ENCODE measurements around the gene MAP2K5. TPM values are rescaled to one million over a fixed set of nuclear protein-coding genes. Genes with fewer than 3 reads are reported as not detected.

MAP2K5 gene
- total RNA-seq, 1 donor from 2014 or later: 29.0 TPM

GRCh38 chr15:67570875-67571647, 28.6 kb downstream of the MAP2K5 start:
- no peak for TF ChIP-seq CTCF (IDR thresholded peaks at IDR 0.05; ENCODE audit: partially characterized antibody, unreplicated experiment)
- H3K36me3 Mint-ChIP-seq (ENCODE audit: unreplicated experiment): no peaks in the 10 kb centered on the region
- no peak overlapping the region for H3K4me3 Mint-ChIP-seq (ENCODE audit: unreplicated experiment)
- peaks cover 20% of the 10 kb centered on the region for H3K4me1 Mint-ChIP-seq (ENCODE audit: low read depth, unreplicated experiment)
- H3K27ac Mint-ChIP-seq (ENCODE audit: unreplicated experiment): no peak overlapping the region
- no peaks in the 10 kb centered on the region for H3K27me3 Mint-ChIP-seq (ENCODE audit: unreplicated experiment)
- no peaks in the 10 kb centered on the region for H3K9me3 Mint-ChIP-seq (ENCODE audit: unreplicated experiment)
- DNase-seq: no peak

GRCh38 chr15:67571648-67572415, 29.3 kb downstream of the MAP2K5 start:
- no peak for DNase-seq
- TF ChIP-seq CTCF (IDR thresholded peaks at IDR 0.05; ENCODE audit: partially characterized antibody, unreplicated experiment): no peak
- Mint-ChIP-seq H3K27ac (ENCODE audit: unreplicated experiment) (no peak overlapping the region), H3K4me3 (ENCODE audit: unreplicated experiment) (no peak overlapping the region), H3K27me3 (ENCODE audit: unreplicated experiment) (no peaks in the 10 kb centered on the region), H3K36me3 (ENCODE audit: unreplicated experiment) (no peaks in the 10 kb centered on the region), H3K9me3 (ENCODE audit: unreplicated experiment) (no peaks in the 10 kb centered on the region), H3K4me1 (ENCODE audit: low read depth, unreplicated experiment) (peaks cover 25% of the 10 kb centered on the region)

GRCh38 chr15:67573194-67573593, 30.7 kb downstream of the MAP2K5 start:
- Mint-ChIP-seq H3K9me3 (ENCODE audit: unreplicated experiment) (no peaks in the 10 kb centered on the region), H3K27me3 (ENCODE audit: unreplicated experiment) (no peaks in the 10 kb centered on the region), H3K27ac (ENCODE audit: unreplicated experiment) (no peak overlapping the region), H3K36me3 (ENCODE audit: unreplicated experiment) (no peaks in the 10 kb centered on the region), H3K4me1 (ENCODE audit: low read depth, unreplicated experiment) (peaks cover 30% of the 10 kb centered on the region), H3K4me3 (ENCODE audit: unreplicated experiment) (no peak overlapping the region)
- no peak for TF ChIP-seq CTCF (IDR thresholded peaks at IDR 0.05; ENCODE audit: partially characterized antibody, unreplicated experiment)
- DNase-seq: no peak

- Mint-ChIP-seq H3K9me3 (ENCODE audit: unreplicated experiment) (no peaks in the 10 kb centered on the region), H3K27ac (ENCODE audit: unreplicated experiment) (no peak overlapping the region), H3K4me3 (ENCODE audit: unreplicated experiment) (no peak overlapping the region), H3K27me3 (ENCODE audit: unreplicated experiment) (no peaks in the 10 kb centered on the region), H3K4me1 (ENCODE audit: low read depth, unreplicated experiment) (peaks cover 26% of the 10 kb centered on the region), H3K36me3 (ENCODE audit: unreplicated experiment) (no peaks in the 10 kb centered on the region)
- no peak for TF ChIP-seq CTCF (IDR thresholded peaks at IDR 0.05; ENCODE audit: partially characterized antibody, unreplicated experiment)
- DNase-seq: no peak
These were observed 32.6 kb downstream of the MAP2K5 start for GRCh38 chr15:67575039-67575502.
